GM12878 (cell line): ENCODE measurements around the gene ASGR1. TPM values are rescaled to one million over a fixed set of nuclear protein-coding genes. Genes with fewer than 3 reads are reported as not detected.

Source experiments
- ATAC-seq: fragments of 200-7000 bp; cut with Tn5 transposase; 3 replicates; pipeline ENCODE4 v1.9.1; 2020; ENCODE audit warnings: mild to moderate bottlenecking, moderate library complexity
- BruUV-seq: library from RNA; stranded (reverse); fragments of 400-500 nt; replicated peaks from 2 replicates; lab custom pipeline; 2021; lab: Mats Ljungman, UMichigan
- CTCF ChIA-PET: fragments of 300-600 bp; sonication (Branson Sonifier 250); formaldehyde crosslinking; extraction: SDS; loops from one replicate; lab custom pipeline; 2021; ENCODE audit warnings: inconsistent platforms; lab: Yijun Ruan, JAX
- POLR2A ChIA-PET: fragments of 350-600 bp; formaldehyde crosslinking; extraction: SDS; loops from one replicate; lab custom pipeline; 2021; ENCODE audit warnings: inconsistent platforms; lab: Charles Lee
- RAD21 ChIA-PET: fragments of 300-600 bp; sonication (Branson Sonifier 250); formaldehyde crosslinking; loops from one replicate; lab custom pipeline; 2023; ENCODE audit warnings: antibody characterized with exemption; ENCODE audit not compliant: unreplicated experiment; lab: Charles Lee
- SMC1A ChIA-PET: fragments of 300-600 bp; sonication (Branson Sonifier 250); formaldehyde crosslinking; loops from one replicate; lab custom pipeline; 2023; ENCODE audit not compliant: unreplicated experiment, uncharacterized antibody; lab: Charles Lee
- DNase-seq: peaks from one replicate; pipeline ENCODE4 v3.0.0-alpha.2; 2011; ENCODE audit warnings: low read depth, low spot score
- FAIRE-seq: peaks from 3 replicates; lab custom pipeline; 2011; peaks lifted over from hg19 to GRCh38; lab: Jason Lieb, UNC
- H2AFZ ChIP-seq: 2 replicates; pipeline ENCODE4 v1.6.0; 2011; ENCODE audit warnings: low read depth, low read length, control low read depth; ENCODE audit not compliant: control insufficient read depth
- H3K27ac ChIP-seq: 2 replicates; pipeline ENCODE4 v1.5.1; 2011; ENCODE audit warnings: control low read depth; ENCODE audit not compliant: control insufficient read depth, insufficient read depth
- H3K27me3 ChIP-seq, 2 experiments: replicated peaks in 1 of 2; 2 replicates each; pipeline versions ENCODE4 v1.6.0 to v1.6.1; 2011; ENCODE audit warnings: low read length in 1 of 2; ENCODE audit not compliant: control insufficient read depth in 2 of 2, insufficient read depth in 2 of 2
- H3K36me3 ChIP-seq, 2 experiments: 2 replicates each; pipeline ENCODE4 v1.5.1; 2011; ENCODE audit warnings: low read length in 1 of 2; ENCODE audit not compliant: control insufficient read depth in 2 of 2, insufficient read depth in 2 of 2
- H3K4me1 ChIP-seq: 2 replicates; pipeline ENCODE4 v1.6.1; 2011; ENCODE audit warnings: mild to moderate bottlenecking, low read length, moderate library complexity, mixed read lengths; ENCODE audit not compliant: control insufficient read depth, insufficient read depth
- H3K4me2 ChIP-seq: 2 replicates; pipeline ENCODE4 v1.6.0; 2011; ENCODE audit warnings: control low read depth; ENCODE audit not compliant: control insufficient read depth, insufficient read depth
- H3K4me3 ChIP-seq: fragments of 200-600 bp; sonication (generic); 2 replicates; pipeline ENCODE4 v1.5.1; 2016
- H3K79me2 ChIP-seq: 2 replicates; pipeline ENCODE4 v1.6.0; 2011; ENCODE audit warnings: low read length; ENCODE audit not compliant: control insufficient read depth, insufficient read depth
- H3K9ac ChIP-seq: 2 replicates; pipeline ENCODE4 v1.8.0; 2011; ENCODE audit warnings: low read length, control low read depth, mixed read lengths; ENCODE audit not compliant: control insufficient read depth, insufficient read depth
- H3K9me3 ChIP-seq: replicated peaks from 3 replicates; pipeline ENCODE4 v1.5.1; 2011; ENCODE audit warnings: mild to moderate bottlenecking, low read length; ENCODE audit not compliant: control insufficient read depth, insufficient read depth
- H4K20me1 ChIP-seq: 2 replicates; pipeline ENCODE4 v1.6.0; 2011; ENCODE audit not compliant: control insufficient read depth, insufficient read depth
- ATF7 ChIP-seq: fragments of 450-650 bp; IDR thresholded peaks from 2 replicates; pipeline ENCODE4 v1.6.1; 2016; ENCODE audit warnings: low read depth, mild to moderate bottlenecking
- CREB1 ChIP-seq: IDR thresholded peaks from 2 replicates; pipeline ENCODE4 v1.6.1; 2012; ENCODE audit warnings: low read depth, mild to moderate bottlenecking, inconsistent platforms
- EED ChIP-seq: sonication (generic); IDR thresholded peaks from 2 replicates; pipeline ENCODE4 v1.6.1; 2016; ENCODE audit warnings: antibody characterized with exemption, low read depth
- ETV6 ChIP-seq, 2 experiments: fragments of 450-650 bp in 1 of 2; IDR thresholded peaks in 1 of 2; conservative IDR thresholded peaks in 1 of 2; 2 replicates each; pipeline ENCODE4 v1.6.1; 2014; ENCODE audit warnings: antibody characterized with exemption in 1 of 2, borderline replicate concordance in 1 of 2, low read depth in 1 of 2, mild to moderate bottlenecking in 1 of 2, moderate library complexity in 1 of 2
- FOS ChIP-seq: IDR thresholded peaks from 3 replicates; pipeline ENCODE4 v1.6.1; 2011; ENCODE audit warnings: borderline replicate concordance; ENCODE audit not compliant: insufficient read length; ENCODE audit errors: extremely low read depth
- GATAD2B ChIP-seq: fragments of 450-650 bp; conservative IDR thresholded peaks from 2 replicates; pipeline ENCODE4 v1.6.1; 2017; ENCODE audit warnings: low read depth, mild to moderate bottlenecking, moderate library complexity
- HDGF ChIP-seq: fragments of 450-650 bp; IDR thresholded peaks from 2 replicates; pipeline ENCODE4 v1.6.1; 2016; ENCODE audit warnings: antibody characterized with exemption
- JUNB ChIP-seq: IDR thresholded peaks from 2 replicates; pipeline ENCODE4 v1.6.1; 2016; ENCODE audit warnings: antibody characterized with exemption, mild to moderate bottlenecking
- MYC ChIP-seq: IDR thresholded peaks from 2 replicates; pipeline ENCODE4 v1.6.1; 2011; ENCODE audit warnings: mild to moderate bottlenecking, low read length, moderate library complexity, inconsistent platforms; ENCODE audit not compliant: insufficient read depth, insufficient replicate concordance, insufficient read length, severe bottlenecking
- NR2C1 ChIP-seq: fragments of 450-650 bp; IDR thresholded peaks from 2 replicates; pipeline ENCODE4 v1.6.1; 2017; ENCODE audit warnings: antibody characterized with exemption, mild to moderate bottlenecking, moderate library complexity
- POU2F2 ChIP-seq: IDR thresholded peaks from 3 replicates; pipeline ENCODE4 v1.6.1; 2011; ENCODE audit warnings: low read depth, mild to moderate bottlenecking, low read length, borderline replicate concordance
- RFX5 ChIP-seq: IDR thresholded peaks from 2 replicates; pipeline ENCODE4 v1.6.1; 2011; ENCODE audit warnings: low read depth, low read length, improper control_type of control experiment
- SMAD1 ChIP-seq: fragments of 450-650 bp; IDR thresholded peaks from 2 replicates; pipeline ENCODE4 v1.6.1; 2018; ENCODE audit warnings: mild to moderate bottlenecking, low read depth; ENCODE audit not compliant: partially characterized antibody
- SP1 ChIP-seq: IDR thresholded peaks from one replicate; pipeline ENCODE4 v1.6.1; 2011; ENCODE audit warnings: low read depth, low read length
- SPI1 ChIP-seq: IDR thresholded peaks from 2 replicates; pipeline ENCODE4 v1.6.1; 2011; ENCODE audit warnings: low read depth, mild to moderate bottlenecking, low read length, moderate library complexity, borderline replicate concordance; ENCODE audit not compliant: insufficient read depth
- STAT1 ChIP-seq: fragments of 450-650 bp; conservative IDR thresholded peaks from 2 replicates; pipeline ENCODE4 v1.6.1; 2014; ENCODE audit warnings: antibody characterized with exemption, mild to moderate bottlenecking
- TCF12 ChIP-seq: IDR thresholded peaks from 2 replicates; pipeline ENCODE4 v1.6.1; 2011; ENCODE audit warnings: low read depth, mild to moderate bottlenecking, low read length
- TCF7 ChIP-seq: IDR thresholded peaks from 2 replicates; pipeline ENCODE4 v1.6.1; 2014; ENCODE audit warnings: antibody characterized with exemption, borderline replicate concordance
- ZZZ3 ChIP-seq: IDR thresholded peaks from 2 replicates; pipeline ENCODE4 v1.6.1; 2011; ENCODE audit warnings: low read depth; ENCODE audit not compliant: control insufficient read depth, insufficient read length
- WGBS: methylation state at CpG from one replicate; pipeline ENCODE4 v1.1.6; 2016; ENCODE audit warnings: low lambda C conversion rate; ENCODE audit not compliant: insufficient replicate concordance, insufficient coverage; ENCODE audit errors: missing lambda C conversion rate; 5-methylcytosine and 5-hydroxymethylcytosine counted together
- in situ Hi-C: fragments of 300-500 bp; cut with MboI; formaldehyde crosslinking; loops from 9 replicates; pipeline ENCODE4 v1.14.3; 2018; ENCODE audit warnings: mixed read lengths
- intact Hi-C: fragments of 100-400 bp; cut with micrococcal nuclease; formaldehyde crosslinking; loops from one replicate; pipeline ENCODE4 v1.14.2; 2022; ENCODE audit not compliant: unreplicated experiment
- polyA plus RNA-seq, 11 experiments: library from polyadenylated mRNA; depleted of rRNA in 4 of 11; unstranded in 6 of 11; stranded (reverse) in 5 of 11; fragments of >200 nt; fragmentation: Nextera tagmentation in 4 of 11; fragmentation: Illumina TruSeq in 1 of 11; extraction: Ambion mirVana in 4 of 11; extraction: Trizol in 1 of 11; gene quantifications; 1 replicate in 1 of 11; 2 replicates in 10 of 11; pipeline versions ENCODE4 v1.2.1 to v1.2.3, GENCODE V29; 2011 to 2016; ENCODE audit warnings: inconsistent platforms in 2 of 11, missing spikeins in 2 of 11, low read depth in 1 of 11
- total RNA-seq, 4 experiments: library from RNA; depleted of rRNA in 3 of 4; stranded (reverse); fragments of >200 nt in 3 of 4; fragmentation: Illumina TruSeq in 1 of 4; extraction: Trizol in 1 of 4; gene quantifications; 2 replicates each; pipeline versions ENCODE4 v1.2.1 to v1.2.3, GENCODE V29; 2013 to 2021
- TF ChIP-seq, protein P1 (sequence below): IDR thresholded peaks from 2 replicates; pipeline ENCODE4 v1.6.1; 2012; ENCODE audit warnings: low read depth, low read length, improper control_type of control experiment
- TF ChIP-seq, protein P2 (sequence below): fragments of 450-650 bp; IDR thresholded peaks from 2 replicates; pipeline ENCODE4 v1.6.1; 2016; ENCODE audit warnings: mild to moderate bottlenecking, moderate library complexity, borderline replicate concordance

Gene ASGR1
- total and polyA plus RNA-seq, 10 of the 15 experiments (the other 5 are each of a cell fraction or from before 2014, with no cell fraction given) = 0.06 to 0.34 (median 0.14) TPM; not detected in 6

DNA sequence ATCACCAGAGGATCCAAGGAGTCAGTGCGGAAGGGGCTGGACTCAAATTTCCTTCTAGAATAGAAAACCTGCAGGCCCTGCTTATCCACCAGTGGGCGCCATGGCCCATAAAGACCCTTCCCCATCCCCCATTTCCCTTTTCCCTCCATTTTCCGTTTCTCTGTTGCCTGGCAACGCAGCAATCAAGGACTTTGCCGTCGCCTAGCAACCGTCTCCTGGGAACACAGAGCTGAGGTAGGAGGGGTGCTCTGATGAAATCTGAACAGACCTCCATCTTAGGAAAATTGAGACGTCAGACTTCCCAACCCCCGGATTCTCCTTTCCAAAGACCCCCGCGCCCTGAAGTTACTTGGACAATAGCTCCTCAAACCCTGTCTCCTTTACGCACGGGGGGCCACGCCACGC lies 34.7 kb upstream of the ASGR1 start:
- ChIA-PET SMC1A (interaction anchor here (1.6 kb wide), 1 partner anchor 37 kb away, joined by 4 read pairs; the partner anchor contains the start of gene CTDNEP1), CTCF (interaction anchor here (0.8 to 1.9 kb wide), 7 partner anchors 26 to 210 kb away, joined by 3 to 7 read pairs (median 4); partner anchors contain the start of gene ACAP1), POLR2A (interaction anchor here (0.6 to 2.6 kb wide), 5 partner anchors 20 to 474 kb away, joined by 3 to 7 read pairs (median 3); partner anchors contain the start of genes DVL2 and WRAP53), RAD21 (interaction anchor here (0.7 to 0.9 kb wide), 4 partner anchors 36 to 297 kb away, joined by 3 to 4 read pairs (median 3); no protein-coding TSS in a partner anchor)
- no peaks in the 10 kb centered on the region for H3K36me3 ChIP-seq
- peaks cover 18% of the 10 kb centered on the region for H3K4me1 ChIP-seq
- WGBS = 4% methylated on average over 15 of the region's 15 CpGs
- peak overlapping the region; percentile 72; the same call in 1 of the 2 replicates for H3K4me3 ChIP-seq
- no peak overlapping the region for H3K9ac ChIP-seq
- ATAC-seq (peak; percentile 3), FAIRE-seq (no peak), DNase-seq (no peak)
- no TSS peak for BruUV-seq
- H3K27ac ChIP-seq = no peak overlapping the region; the same call in 1 of the 2 replicates
- H3K27me3 ChIP-seq = no peaks in the 10 kb centered on the region
- peak overlapping the region; percentile 89 for H3K4me2 ChIP-seq
- in situ Hi-C loops (no loop called here), intact Hi-C loops (loop anchor here (1.0 to 5.0 kb wide), 4 partner anchors 9 to 83 kb away; partner anchors contain the start of genes ELP5 and PHF23)
- H4K20me1 ChIP-seq = no peaks in the 10 kb centered on the region
- peak overlapping the region; percentile 13 for H2AFZ ChIP-seq
- no peaks in the 10 kb centered on the region for H3K9me3 ChIP-seq
- no peaks in the 10 kb centered on the region for H3K79me2 ChIP-seq
- TF ChIP-seq JUNB = no peak
- no peak for TF ChIP-seq TCF7
- no peak for TF ChIP-seq SMAD1
- TF ChIP-seq ETV6 (conservative IDR thresholded peaks at IDR 0.05 in 1 of 2, IDR thresholded peaks at IDR 0.05 in 1 of 2; ENCODE audit: borderline replicate concordance in 1 of 2, low read depth in 1 of 2) = no peak
- TF ChIP-seq RFX5 = no peak
- TF ChIP-seq, protein P1, sequence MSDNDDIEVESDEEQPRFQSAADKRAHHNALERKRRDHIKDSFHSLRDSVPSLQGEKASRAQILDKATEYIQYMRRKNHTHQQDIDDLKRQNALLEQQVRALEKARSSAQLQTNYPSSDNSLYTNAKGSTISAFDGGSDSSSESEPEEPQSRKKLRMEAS = no peak
- no peak for TF ChIP-seq ZZZ3
- TF ChIP-seq EED = 0 out of 2 replicates have a peak, but pooled peaks have one; percentile 49
- no peak for TF ChIP-seq TCF12
- TF ChIP-seq CREB1 = no peak
- TF ChIP-seq POU2F2 = no peak
- TF ChIP-seq, protein P2, sequence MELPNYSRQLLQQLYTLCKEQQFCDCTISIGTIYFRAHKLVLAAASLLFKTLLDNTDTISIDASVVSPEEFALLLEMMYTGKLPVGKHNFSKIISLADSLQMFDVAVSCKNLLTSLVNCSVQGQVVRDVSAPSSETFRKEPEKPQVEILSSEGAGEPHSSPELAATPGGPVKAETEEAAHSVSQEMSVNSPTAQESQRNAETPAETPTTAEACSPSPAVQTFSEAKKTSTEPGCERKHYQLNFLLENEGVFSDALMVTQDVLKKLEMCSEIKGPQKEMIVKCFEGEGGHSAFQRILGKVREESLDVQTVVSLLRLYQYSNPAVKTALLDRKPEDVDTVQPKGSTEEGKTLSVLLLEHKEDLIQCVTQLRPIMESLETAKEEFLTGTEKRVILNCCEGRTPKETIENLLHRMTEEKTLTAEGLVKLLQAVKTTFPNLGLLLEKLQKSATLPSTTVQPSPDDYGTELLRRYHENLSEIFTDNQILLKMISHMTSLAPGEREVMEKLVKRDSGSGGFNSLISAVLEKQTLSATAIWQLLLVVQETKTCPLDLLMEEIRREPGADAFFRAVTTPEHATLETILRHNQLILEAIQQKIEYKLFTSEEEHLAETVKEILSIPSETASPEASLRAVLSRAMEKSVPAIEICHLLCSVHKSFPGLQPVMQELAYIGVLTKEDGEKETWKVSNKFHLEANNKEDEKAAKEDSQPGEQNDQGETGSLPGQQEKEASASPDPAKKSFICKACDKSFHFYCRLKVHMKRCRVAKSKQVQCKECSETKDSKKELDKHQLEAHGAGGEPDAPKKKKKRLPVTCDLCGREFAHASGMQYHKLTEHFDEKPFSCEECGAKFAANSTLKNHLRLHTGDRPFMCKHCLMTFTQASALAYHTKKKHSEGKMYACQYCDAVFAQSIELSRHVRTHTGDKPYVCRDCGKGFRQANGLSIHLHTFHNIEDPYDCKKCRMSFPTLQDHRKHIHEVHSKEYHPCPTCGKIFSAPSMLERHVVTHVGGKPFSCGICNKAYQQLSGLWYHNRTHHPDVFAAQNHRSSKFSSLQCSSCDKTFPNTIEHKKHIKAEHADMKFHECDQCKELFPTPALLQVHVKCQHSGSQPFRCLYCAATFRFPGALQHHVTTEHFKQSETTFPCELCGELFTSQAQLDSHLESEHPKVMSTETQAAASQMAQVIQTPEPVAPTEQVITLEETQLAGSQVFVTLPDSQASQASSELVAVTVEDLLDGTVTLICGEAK = 0 out of 2 replicates have a peak, but pooled peaks have one; percentile 47
- TF ChIP-seq GATAD2B = no peak
- no peak for TF ChIP-seq STAT1
- no peak for TF ChIP-seq SP1
- no peak; the same call in 1 of the 2 replicates for TF ChIP-seq SPI1
- TF ChIP-seq MYC = no peak
- no peak for TF ChIP-seq HDGF
- TF ChIP-seq NR2C1 = no peak; the same call in 1 of the 2 replicates
- no peak for TF ChIP-seq FOS
- no peak for TF ChIP-seq ATF7
